Ovary (tissue), 9 donors: Measurements from ENCODE around the gene TMEM63A. TPM values are rescaled to one million over a fixed set of nuclear protein-coding genes. Genes with fewer than 3 reads are reported as not detected.

Source experiments
- DNase-seq, 5 donors: peaks; one replicate each; pipeline ENCODE4 v3.0.0-alpha.2; 2019 to 2020
- H3K27ac ChIP-seq, 2 donors: fragments of 200-600 bp; one replicate each; pipeline versions ENCODE4 v1.5.1 to v1.8.0; 2019 to 2022
- H3K27me3 ChIP-seq: fragments of 200-600 bp; one replicate; pipeline ENCODE4 v1.8.0; 2022
- H3K36me3 ChIP-seq: fragments of 200-600 bp; sonication (generic); one replicate; pipeline ENCODE4 v1.5.1; 2019
- H3K4me1 ChIP-seq: one replicate; pipeline ENCODE4 v1.8.1; 2013; ENCODE audit warnings: mild to moderate bottlenecking, moderate library complexity; ENCODE audit not compliant: insufficient read depth
- H3K4me3 ChIP-seq: fragments of 200-600 bp; sonication (generic); one replicate; pipeline ENCODE4 v1.5.1; 2017
- H3K9me3 ChIP-seq, 2 donors: fragments of 200-600 bp in 1 of 2; sonication (generic) in 1 of 2; one replicate each; pipeline versions ENCODE4 v1.5.1 to v1.8.1; 2013 to 2019; ENCODE audit warnings: mild to moderate bottlenecking in 1 of 2, moderate library complexity in 1 of 2
- EP300 ChIP-seq: sonication (generic); formaldehyde crosslinking; IDR thresholded peaks from one replicate; pipeline ENCODE4 v1.6.1; 2017; ENCODE audit warnings: antibody characterized with exemption
- POLR2A ChIP-seq: fragments of 450-650 bp; IDR thresholded peaks from one replicate; pipeline ENCODE4 v1.6.1; 2017; ENCODE audit warnings: antibody characterized with exemption, mild to moderate bottlenecking, moderate library complexity
- WGBS, 3 donors: extraction: QIAGEN DNeasy Blood & Tissue Kit in 1 of 3; methylation state at CpG; one replicate each; pipeline versions ENCODE4 v1.1.5 to v1.1.7; 2013 to 2017; 5-methylcytosine and 5-hydroxymethylcytosine counted together
- intact Hi-C, 4 donors: fragments of 100-400 bp; cut with DNase I; formaldehyde crosslinking; loops; one replicate each; pipeline versions ENCODE4 v1.11.0 to v1.15.1; 2022 to 2023
- polyA plus RNA-seq, 2 donors: library from polyadenylated mRNA; stranded (reverse); fragments of 200-250 nt in 1 of 2; fragments of 350-450 nt in 1 of 2; fragmentation: Illumina TruSeq in 1 of 2; extraction: RNeasy Lipid Tissue Mini Kit (QIAGEN cat#74804) in 1 of 2; gene quantifications; one replicate each; pipeline ENCODE4 v1.2.3, GENCODE V29; 2013 to 2014
- total RNA-seq, 7 donors: library from RNA; depleted of rRNA in 2 of 7; stranded (reverse); fragments of >200 nt in 2 of 7; fragmentation: NEBNext Ultra II Directional in 3 of 7; extraction: Animal tissue kit (Norgen Biotek cat#: 25700) in 3 of 7; gene quantifications; one replicate each; pipeline versions ENCODE4 v1.1.0 to v1.2.4, GENCODE V29; 2016 to 2023
- TF ChIP-seq, protein P1 (sequence below), 3 donors: fragments of 450-650 bp in 2 of 3; fragments of 200-600 bp in 1 of 3; IDR thresholded peaks; one replicate each; pipeline versions ENCODE4 v1.5.1 to v1.8.0; 2016 to 2022; ENCODE audit warnings: antibody characterized with exemption in 3 of 3, mild to moderate bottlenecking in 1 of 3
- donor health status: DM: no; HTN: no; CAD: no; lungs with moderate emphysema.
- donor health status: DM: no; HTN: no; CAD: no.
- donor health status: Bipolar disorder and iron deficiency.
- donor health status: DM: yes; HTN: yes; CAD: no.
- donor health status: DM: no; HTN: no; CAD: no.
- donor health status: DM: yes; HTN: yes; CAD: no.

The TMEM63A gene
- total and polyA plus RNA-seq, 9 donors = 29.6 to 82.8 (median 53.0) TPM

DNA sequence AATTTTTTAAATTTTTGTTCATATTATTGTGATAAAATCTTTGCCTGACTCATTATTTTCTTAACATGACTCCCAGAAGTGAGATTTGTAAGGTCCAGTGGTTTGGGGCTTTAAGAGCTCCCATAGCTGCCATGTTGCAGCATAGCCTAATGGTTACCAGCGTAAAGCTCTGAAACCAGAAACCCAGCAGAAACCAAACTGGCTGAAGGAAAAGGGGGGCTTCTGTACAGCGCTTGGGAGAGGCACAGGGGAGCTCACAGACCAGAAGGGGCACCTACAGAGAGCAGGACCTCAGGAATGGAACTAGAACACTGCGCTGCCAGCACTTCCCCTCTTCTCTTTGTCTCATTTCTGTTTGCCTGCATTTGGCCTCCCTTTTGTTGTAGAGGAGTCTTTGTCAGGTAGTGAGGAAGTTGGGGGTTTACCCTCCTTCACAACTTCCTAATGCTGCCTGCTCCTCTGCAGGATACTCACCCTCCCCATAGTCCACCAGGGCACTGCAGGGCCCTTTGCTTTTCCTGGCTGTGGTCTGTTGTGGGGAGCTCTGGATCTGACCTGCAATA, 44.5 kb upstream of the TMEM63A start:
- 92 to 96% (median 95%) methylated on average over 3 of the region's 3 CpGs for WGBS, 3 donors
- H3K36me3 ChIP-seq = no peaks in the 10 kb centered on the region
- H3K27me3 ChIP-seq = no peaks in the 10 kb centered on the region

DNA sequence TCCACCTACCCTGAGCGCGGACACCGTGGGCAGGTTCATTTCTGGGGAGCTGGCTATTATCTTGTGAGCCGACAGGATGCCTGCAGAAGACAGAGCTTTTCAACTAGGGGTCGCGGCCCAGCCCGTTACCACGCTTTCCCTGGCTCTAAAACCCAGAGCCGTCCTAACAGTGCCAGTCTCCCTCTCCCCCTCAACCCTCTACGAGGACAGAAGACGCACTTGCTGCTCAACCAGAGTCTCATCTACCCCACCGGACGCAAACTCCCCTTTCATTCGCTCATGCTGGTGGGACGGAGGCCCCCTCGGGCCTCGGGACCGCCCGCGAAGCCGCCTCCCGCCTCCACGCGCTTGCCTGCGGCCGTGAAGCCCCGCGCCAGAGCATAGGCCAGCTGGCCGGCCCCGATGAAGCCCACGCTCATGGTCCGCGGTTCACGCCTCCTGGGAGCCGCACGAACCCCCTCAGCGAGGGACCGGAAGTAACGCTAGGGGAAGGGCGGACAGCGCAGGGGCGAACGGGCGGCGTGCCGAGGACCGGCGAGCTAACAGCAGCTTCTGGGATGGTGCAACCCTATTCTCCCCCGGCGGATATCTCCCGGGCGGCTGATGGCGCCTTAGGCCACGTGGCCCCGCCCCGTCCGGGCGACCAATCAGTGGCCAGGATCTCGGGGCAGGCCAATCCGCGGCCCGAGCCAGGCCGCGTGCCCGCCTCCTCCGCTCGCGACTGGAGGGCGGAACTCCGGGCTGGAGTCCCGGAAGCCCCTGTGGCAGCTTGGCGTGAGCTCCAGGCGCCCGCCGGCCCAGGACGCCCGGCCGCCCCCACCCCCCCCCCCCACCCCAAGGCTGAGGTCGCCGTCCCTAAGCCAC, 41.7 kb upstream of the TMEM63A start, which contains the start of gene PYCR2:
TSS of gene PYCR2 (minus strand) at position 559 of the 864 bp plus-strand sequence. CDS start at position 419, 140 bp downstream.
- no peaks in the 10 kb centered on the region for H3K27me3 ChIP-seq
- peaks cover 8% of the 10 kb centered on the region for H3K4me1 ChIP-seq
- no peaks in the 10 kb centered on the region for H3K36me3 ChIP-seq
- H3K9me3 ChIP-seq = no peaks in the 10 kb centered on the region
- TF ChIP-seq POLR2A = peak; percentile 83
- no peak for TF ChIP-seq EP300
- TF ChIP-seq, protein P1, sequence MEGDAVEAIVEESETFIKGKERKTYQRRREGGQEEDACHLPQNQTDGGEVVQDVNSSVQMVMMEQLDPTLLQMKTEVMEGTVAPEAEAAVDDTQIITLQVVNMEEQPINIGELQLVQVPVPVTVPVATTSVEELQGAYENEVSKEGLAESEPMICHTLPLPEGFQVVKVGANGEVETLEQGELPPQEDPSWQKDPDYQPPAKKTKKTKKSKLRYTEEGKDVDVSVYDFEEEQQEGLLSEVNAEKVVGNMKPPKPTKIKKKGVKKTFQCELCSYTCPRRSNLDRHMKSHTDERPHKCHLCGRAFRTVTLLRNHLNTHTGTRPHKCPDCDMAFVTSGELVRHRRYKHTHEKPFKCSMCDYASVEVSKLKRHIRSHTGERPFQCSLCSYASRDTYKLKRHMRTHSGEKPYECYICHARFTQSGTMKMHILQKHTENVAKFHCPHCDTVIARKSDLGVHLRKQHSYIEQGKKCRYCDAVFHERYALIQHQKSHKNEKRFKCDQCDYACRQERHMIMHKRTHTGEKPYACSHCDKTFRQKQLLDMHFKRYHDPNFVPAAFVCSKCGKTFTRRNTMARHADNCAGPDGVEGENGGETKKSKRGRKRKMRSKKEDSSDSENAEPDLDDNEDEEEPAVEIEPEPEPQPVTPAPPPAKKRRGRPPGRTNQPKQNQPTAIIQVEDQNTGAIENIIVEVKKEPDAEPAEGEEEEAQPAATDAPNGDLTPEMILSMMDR (IDR thresholded peaks at IDR 0.05) = peak in 1 of 3 donors; percentile 15
- 0 to 1% (median 1%) methylated on average over 49 to 80 of the region's 80 CpGs for WGBS, 3 donors
- intact Hi-C loops = no loop called here
- H3K27ac ChIP-seq = peak within 1 kb of the TSS; percentile 61 to 91
- peak; percentile 95 to 98 (median 97) for DNase-seq
- peak within 1 kb of the TSS; percentile 66 for H3K4me3 ChIP-seq

More for the DNA sequence above, 44.5 kb upstream of the TMEM63A start:
- no peak for DNase-seq
- Histone ChIP-seq H3K4me3 (no peak overlapping the region), H3K9me3 (no peaks in the 10 kb centered on the region), H3K27ac (no peak overlapping the region), H3K4me1 (peaks cover 2% of the 10 kb centered on the region)
- intact Hi-C loops = no loop called here
- TF ChIP-seq POLR2A (no peak), EP300 (no peak)
- TF ChIP-seq, protein P1 (IDR thresholded peaks at IDR 0.05) = no peak

DNA sequence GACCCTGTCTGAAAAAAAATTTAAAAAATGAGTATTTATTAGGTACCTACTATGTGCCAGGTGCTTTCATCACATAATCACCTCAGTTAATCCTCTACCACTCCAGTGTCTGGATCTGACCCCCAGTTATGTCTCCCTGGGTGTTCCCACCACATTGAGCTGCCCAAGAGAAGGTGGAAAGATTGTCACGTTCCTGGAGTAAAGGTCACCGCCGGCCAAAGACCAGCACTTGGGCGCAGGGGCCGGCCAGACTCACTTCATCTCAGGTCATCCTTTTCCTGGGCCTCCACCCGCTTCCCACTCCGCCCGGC, 41.2 kb upstream of the TMEM63A start:
- no peak for TF ChIP-seq EP300
- TF ChIP-seq, protein P1 (IDR thresholded peaks at IDR 0.05) = no peak
- TF ChIP-seq POLR2A = no peak
- intact Hi-C loops = no loop called here
- Histone ChIP-seq H3K36me3 (no peaks in the 10 kb centered on the region), H3K4me1 (peaks cover 8% of the 10 kb centered on the region), H3K9me3 (no peaks in the 10 kb centered on the region), H3K27me3 (no peaks in the 10 kb centered on the region), H3K4me3 (peak overlapping the region; percentile 66), H3K27ac (peak overlapping the region; percentile 61 to 91)
- DNase-seq = no peak
- WGBS, 3 donors = 0 to 2% (median 1%) methylated on average over 8 of the region's 8 CpGs

DNA sequence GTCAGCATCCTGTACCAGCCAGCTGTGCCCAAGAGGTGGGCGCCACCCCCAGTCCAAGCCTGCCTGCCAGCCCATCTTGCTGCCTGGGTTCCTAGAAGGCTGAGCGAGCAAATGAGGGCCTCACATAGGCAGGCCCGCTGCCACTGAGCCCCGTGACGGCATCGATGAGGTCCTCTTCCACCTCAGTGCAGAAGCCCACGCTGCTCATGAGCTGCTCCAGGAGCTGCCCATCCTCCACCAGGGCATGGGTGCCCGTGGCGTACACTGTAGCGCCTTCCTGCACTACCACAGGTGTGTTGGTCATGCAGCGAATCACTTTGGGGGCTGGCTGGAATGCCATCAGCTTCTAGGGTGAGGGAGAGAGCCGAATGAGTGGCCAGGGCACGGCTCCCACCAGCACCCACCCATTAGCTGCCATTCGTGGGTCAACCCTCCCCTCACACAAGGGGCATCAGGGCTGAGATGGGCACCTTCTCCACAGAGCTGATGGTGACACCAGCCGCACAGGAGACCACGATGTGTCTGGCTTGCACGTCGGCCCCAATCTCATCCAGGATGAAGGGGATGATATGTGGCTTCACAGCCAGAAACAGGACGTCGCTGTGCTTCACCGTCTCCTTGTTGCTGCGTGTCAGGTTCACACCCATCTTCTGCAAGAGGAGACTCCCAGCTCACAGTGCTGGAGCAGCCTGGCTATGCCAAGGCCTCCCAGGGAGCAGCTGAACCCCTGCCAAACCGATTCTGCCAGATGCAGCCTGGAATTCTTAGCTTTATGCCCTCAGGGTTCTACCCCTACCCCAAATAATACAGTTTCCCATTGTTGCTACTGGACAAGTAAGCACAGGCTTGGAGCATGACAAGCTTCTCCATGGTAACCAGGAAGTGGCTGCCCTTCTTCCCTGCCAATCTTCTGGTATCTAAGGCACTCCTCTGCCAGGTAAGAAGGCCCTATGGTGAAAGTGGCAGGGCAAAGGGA, 39.8 kb upstream of the TMEM63A start:
- WGBS, 3 donors = 90 to 91% (median 90%) methylated on average over 23 of the region's 23 CpGs
- no peak for DNase-seq
- no peak overlapping the region for H3K4me3 ChIP-seq
- TF ChIP-seq, protein P1 (IDR thresholded peaks at IDR 0.05) = no peak
- no peak for TF ChIP-seq POLR2A
- TF ChIP-seq EP300 = no peak
- no peaks in the 10 kb centered on the region for H3K36me3 ChIP-seq
- H3K27me3 ChIP-seq = no peaks in the 10 kb centered on the region
- H3K4me1 ChIP-seq = peaks cover 8% of the 10 kb centered on the region
- intact Hi-C loops = no loop called here
- H3K27ac ChIP-seq = no peak overlapping the region
- H3K9me3 ChIP-seq = no peaks in the 10 kb centered on the region
